ENCODE measurements around the gene GJA4.

The GJA4 gene

GRCh38 chr1:34792868-34793727 is at the start of gene GJA4:
GJA4 (plus strand) TSS chr1:34792999; CDS start chr1:34794214, 1,215 bp downstream.
- DNase-seq, result no peak

- no peak for DNase-seq
Measured at GRCh38 chr1:34743775-34744174, 49.0 kb upstream of the GJA4 start.

GRCh38 chr1:34744851-34745250 is 47.9 kb upstream of the GJA4 start:
- DNase-seq, result no peak

- no peak for DNase-seq
Measured at GRCh38 chr1:34745666-34746065, 47.1 kb upstream of the GJA4 start.

GRCh38 chr1:34746101-34746500 is 46.7 kb upstream of the GJA4 start:
- no peak for DNase-seq

GRCh38 chr1:34746785-34747637 is 45.8 kb upstream of the GJA4 start:
- DNase-seq, result no peak

GRCh38 chr1:34747638-34747941 is 45.2 kb upstream of the GJA4 start:
- DNase-seq, result no peak

GRCh38 chr1:34749992-34750391 is 42.8 kb upstream of the GJA4 start:
- peak in 1 of 14 donors; percentile 58 for DNase-seq

- peak in 1 of 14 donors; percentile 58 for DNase-seq
Measured at GRCh38 chr1:34750610-34751009, 42.2 kb upstream of the GJA4 start.

GRCh38 chr1:34753163-34753562 is 39.6 kb upstream of the GJA4 start:
- DNase-seq, result no peak

- DNase-seq, result no peak
Measured at GRCh38 chr1:34754964-34755637, 37.7 kb upstream of the GJA4 start, which contains the start of gene GJB5. GJB5 (plus strand) TSS chr1:34755047; CDS start chr1:34757331, 2,284 bp downstream.

GRCh38 chr1:34755961-34756360 is 36.8 kb upstream of the GJA4 start:
- DNase-seq, result no peak

GRCh38 chr1:34757386-34757785 is 35.4 kb upstream of the GJA4 start:
- no peak for DNase-seq

GRCh38 chr1:34758751-34759150 is 34.0 kb upstream of the GJA4 start:
- no peak for DNase-seq

GRCh38 chr1:34759503-34760357 is 33.1 kb upstream of the GJA4 start, which contains the start of gene GJB4:
GJB4 (plus strand) TSS chr1:34759740; CDS start chr1:34761255, 1,515 bp downstream.
- no peak for DNase-seq

GRCh38 chr1:34761176-34761761 is 31.5 kb upstream of the GJA4 start:
- no peak for DNase-seq

- DNase-seq, result no peak
Measured at GRCh38 chr1:34761776-34762307, 31.0 kb upstream of the GJA4 start.

GRCh38 chr1:34762474-34763141 is 30.2 kb upstream of the GJA4 start:
- DNase-seq, result no peak

GRCh38 chr1:34763142-34763781 is 29.5 kb upstream of the GJA4 start:
- no peak for DNase-seq

- DNase-seq, result no peak
Measured at GRCh38 chr1:34768856-34769255, 23.9 kb upstream of the GJA4 start.
